ENCODE data around the gene BAZ2B. TPM values are rescaled to one million over a fixed set of nuclear protein-coding genes. Genes with fewer than 3 reads are reported as not detected.

BAZ2B gene
- total RNA-seq, 2 donors from 2014 or later: 40.2 to 47.1 TPM

DNA sequence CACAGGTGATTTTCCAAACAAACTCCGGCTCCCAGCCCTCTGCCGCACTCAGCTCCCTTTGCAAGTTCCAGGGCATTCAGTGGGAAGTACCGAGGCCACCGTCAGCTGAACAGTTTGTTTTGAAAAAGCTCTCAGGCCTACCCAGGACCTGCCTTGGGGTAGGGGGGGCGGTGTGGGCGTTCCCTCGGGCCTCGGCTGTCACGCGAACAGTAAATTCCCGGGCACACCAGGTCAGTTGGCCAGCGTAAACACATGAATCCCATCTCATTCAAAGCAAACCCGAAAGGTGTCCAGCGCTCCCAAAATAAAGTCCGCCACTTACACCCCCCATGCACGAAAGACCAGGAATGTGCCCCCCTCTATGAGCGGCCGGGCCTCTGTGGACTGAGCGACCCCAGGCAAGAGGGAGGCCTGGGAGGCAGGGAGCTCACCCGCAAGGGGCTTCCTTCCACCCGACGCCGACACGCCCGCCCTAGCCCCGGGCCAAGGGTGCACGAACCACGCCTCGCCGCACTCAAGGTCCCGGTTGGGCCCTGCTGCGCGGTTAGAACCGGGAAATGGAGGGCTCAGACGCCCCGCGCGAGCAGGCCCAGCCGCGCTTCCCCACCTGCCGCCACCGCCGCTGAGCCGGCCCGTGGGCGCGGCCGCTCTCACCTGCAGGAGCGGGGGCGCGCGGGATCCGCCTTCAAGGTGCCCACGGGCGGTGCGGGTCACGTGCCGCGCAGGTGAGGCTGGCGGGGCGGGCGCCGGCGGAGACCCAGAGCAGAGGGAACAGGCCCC is 330.2 kb downstream of the BAZ2B start, which contains the start of gene WDSUB1:
Gene WDSUB1 (minus strand): TSS at position 775 of the 780 bp plus-strand sequence. CDS start 3,634 bp downstream, outside the sequence.
- DNase-seq (ENCODE audit: low spot score): peak; percentile 73
- H3K4me3 ChIP-seq: peak within 1 kb of the TSS; percentile 76 to 97
- TF ChIP-seq, protein P1, sequence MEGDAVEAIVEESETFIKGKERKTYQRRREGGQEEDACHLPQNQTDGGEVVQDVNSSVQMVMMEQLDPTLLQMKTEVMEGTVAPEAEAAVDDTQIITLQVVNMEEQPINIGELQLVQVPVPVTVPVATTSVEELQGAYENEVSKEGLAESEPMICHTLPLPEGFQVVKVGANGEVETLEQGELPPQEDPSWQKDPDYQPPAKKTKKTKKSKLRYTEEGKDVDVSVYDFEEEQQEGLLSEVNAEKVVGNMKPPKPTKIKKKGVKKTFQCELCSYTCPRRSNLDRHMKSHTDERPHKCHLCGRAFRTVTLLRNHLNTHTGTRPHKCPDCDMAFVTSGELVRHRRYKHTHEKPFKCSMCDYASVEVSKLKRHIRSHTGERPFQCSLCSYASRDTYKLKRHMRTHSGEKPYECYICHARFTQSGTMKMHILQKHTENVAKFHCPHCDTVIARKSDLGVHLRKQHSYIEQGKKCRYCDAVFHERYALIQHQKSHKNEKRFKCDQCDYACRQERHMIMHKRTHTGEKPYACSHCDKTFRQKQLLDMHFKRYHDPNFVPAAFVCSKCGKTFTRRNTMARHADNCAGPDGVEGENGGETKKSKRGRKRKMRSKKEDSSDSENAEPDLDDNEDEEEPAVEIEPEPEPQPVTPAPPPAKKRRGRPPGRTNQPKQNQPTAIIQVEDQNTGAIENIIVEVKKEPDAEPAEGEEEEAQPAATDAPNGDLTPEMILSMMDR (IDR thresholded peaks at IDR 0.05): no peak
- H3K4me1 ChIP-seq: peaks cover 0 to 15% of the 10 kb centered on the region in 2 donors
- H3K27ac ChIP-seq: peak within 1 kb of the TSS; percentile 93 to 96
- H3K36me3 ChIP-seq: peaks cover 4% of the 10 kb centered on the region
- no peaks in the 10 kb centered on the region for H3K9me3 ChIP-seq
- no peaks in the 10 kb centered on the region for H3K27me3 ChIP-seq

DNA sequence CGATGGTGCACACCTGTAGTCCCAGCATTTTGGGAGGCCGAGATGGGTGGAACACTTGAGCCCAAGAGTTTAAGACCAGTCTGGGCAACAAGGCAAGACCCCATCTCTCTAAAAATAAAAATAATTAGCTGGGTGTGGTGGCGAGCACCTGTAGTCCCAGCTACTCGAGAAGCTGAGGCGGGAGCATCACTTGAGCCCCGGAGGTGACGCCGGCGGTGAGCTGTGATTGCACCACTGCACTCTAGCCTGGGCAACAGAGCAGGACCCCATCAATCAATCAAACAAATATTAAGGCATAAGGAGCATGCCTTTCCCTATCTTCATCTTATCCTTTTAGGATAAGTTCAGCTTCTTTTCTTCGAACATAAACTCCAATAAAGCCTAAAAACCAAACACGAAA is 330.9 kb downstream of the BAZ2B start:
- H3K9me3 ChIP-seq: no peaks in the 10 kb centered on the region
- peak overlapping the region; percentile 93 to 96 for H3K27ac ChIP-seq
- H3K4me3 ChIP-seq: peak overlapping the region; percentile 76 to 97
- TF ChIP-seq, protein P1 (IDR thresholded peaks at IDR 0.05): no peak
- no peaks in the 10 kb centered on the region for H3K27me3 ChIP-seq
- H3K36me3 ChIP-seq: peaks cover 5% of the 10 kb centered on the region
- no peak for DNase-seq (ENCODE audit: low spot score)
- peaks cover 0 to 15% of the 10 kb centered on the region in 2 donors for H3K4me1 ChIP-seq

DNA sequence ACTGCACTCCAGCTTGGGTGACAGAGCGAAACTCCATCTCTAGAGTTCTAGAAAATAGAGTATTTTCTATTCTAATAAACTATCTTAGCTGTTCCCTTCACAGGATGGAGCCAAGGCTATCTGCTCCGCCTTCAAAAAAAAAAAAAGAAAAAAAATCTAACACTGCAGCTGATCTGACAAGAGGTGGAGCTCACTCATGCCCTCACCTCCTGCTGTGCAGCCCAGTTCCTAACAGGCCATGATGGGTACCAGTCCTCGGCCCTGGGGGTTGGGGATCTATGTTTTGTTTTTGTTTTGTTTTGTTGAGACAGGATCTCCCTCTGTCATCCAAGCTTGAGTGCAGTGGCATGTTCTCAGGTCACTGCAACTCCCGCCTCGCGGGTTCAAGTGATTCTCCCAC is 332.8 kb downstream of the BAZ2B start:
- Histone ChIP-seq H3K27me3 (no peaks in the 10 kb centered on the region), H3K36me3 (peaks cover 5% of the 10 kb centered on the region), H3K4me3 (no peak overlapping the region), H3K9me3 (no peaks in the 10 kb centered on the region), H3K27ac (no peak overlapping the region), H3K4me1 (peaks cover 0 to 15% of the 10 kb centered on the region in 2 donors)
- TF ChIP-seq, protein P1 (IDR thresholded peaks at IDR 0.05): no peak
- DNase-seq (ENCODE audit: low spot score): no peak

DNA sequence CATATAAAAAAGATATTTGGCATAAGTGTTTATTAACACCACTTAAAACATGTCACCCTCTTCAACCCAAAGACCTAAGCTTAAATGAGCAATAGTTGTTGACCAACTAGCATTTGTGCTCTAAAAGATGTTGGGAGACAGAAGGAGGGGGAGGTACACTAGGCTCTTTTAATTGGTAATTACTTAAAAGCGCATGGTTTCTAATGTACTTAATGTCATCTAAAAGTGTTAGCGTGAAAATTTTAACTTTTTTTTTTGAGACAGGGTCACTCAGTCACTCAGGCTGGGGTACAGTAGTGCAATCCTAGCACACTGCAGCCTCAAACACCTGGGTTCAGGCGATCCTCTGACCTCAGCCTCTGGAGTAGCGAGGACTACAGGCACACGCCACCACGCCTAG is 335.3 kb downstream of the BAZ2B start:
- no peak for DNase-seq (ENCODE audit: low spot score)
- H3K36me3 ChIP-seq: peaks cover 5% of the 10 kb centered on the region
- H3K4me3 ChIP-seq: no peak overlapping the region
- no peaks in the 10 kb centered on the region for H3K27me3 ChIP-seq
- H3K4me1 ChIP-seq: peaks cover 0 to 8% of the 10 kb centered on the region in 2 donors
- no peak overlapping the region for H3K27ac ChIP-seq
- TF ChIP-seq, protein P1 (IDR thresholded peaks at IDR 0.05): no peak
- no peaks in the 10 kb centered on the region for H3K9me3 ChIP-seq

DNA sequence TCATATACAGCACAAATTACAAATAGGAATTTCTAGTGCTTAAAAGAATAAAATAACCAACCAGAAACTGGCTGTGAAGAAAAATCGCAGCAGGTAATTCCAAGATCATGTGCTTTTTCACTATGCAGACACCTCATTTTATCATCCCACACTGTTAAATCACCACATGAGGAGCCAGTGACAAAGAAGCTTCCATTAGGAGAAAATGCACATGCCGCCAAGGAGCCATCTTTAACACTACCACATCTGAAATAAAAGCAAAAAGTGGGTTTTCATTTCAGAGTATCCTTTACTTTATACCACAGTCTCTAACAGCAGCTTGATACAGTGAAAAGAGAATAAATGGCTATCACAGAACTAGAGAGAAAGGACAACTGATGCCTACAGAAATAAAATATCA is 336.6 kb downstream of the BAZ2B start:
- no peaks in the 10 kb centered on the region for H3K4me1 ChIP-seq
- TF ChIP-seq, protein P1 (IDR thresholded peaks at IDR 0.05): no peak
- DNase-seq (ENCODE audit: low spot score): no peak
- H3K27me3 ChIP-seq: no peaks in the 10 kb centered on the region
- no peak overlapping the region for H3K27ac ChIP-seq
- peaks cover 5% of the 10 kb centered on the region for H3K36me3 ChIP-seq
- H3K9me3 ChIP-seq: no peaks in the 10 kb centered on the region
- H3K4me3 ChIP-seq: no peak overlapping the region
